ENCODE results near the gene SMG7.
A peak's percentile ranks its signal among the peaks of the same experiment; 100 is the strongest.

Gene SMG7

DNA sequence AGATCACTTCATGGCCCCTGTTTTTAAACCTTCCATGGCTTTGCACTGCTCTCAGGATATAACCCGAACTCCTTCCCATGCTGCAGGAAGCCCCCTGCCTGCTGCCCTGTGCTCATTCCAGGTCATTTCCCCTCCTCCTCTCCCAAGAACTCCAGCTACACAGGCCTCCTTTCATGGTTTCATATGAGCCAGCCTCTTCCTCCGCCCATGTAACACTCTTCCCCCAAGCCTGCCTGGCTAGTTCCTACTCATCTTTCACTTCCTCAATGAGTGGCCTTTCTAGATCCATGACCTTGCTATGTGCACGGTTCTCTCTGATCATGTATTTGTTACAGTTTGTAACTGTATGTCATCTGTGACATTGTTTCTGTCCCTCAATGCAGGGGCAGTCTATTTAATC, 121.1 kb downstream of the SMG7 start:
- DNase-seq: peak in 1 of 2 donors; percentile 46

DNA sequence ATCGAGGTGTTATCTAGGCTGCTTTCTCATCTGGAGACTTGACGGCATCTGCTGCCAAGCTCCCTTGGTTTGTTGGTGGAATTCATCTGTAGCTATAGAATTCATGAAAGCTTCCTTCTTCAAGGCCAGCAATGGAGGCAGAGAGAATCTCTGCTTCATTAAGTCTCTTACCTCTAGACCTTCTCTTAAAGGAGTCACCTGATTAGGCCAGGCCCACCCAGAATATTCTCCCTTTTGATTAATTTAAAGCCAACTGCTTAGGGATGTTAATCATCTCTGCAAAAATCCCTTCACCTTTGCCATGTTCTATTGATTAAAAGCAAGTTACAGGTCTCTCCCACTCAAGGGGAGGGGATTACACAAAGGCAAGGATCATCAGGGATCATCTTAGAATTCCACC, 123.2 kb downstream of the SMG7 start:
- DNase-seq: no peak

GRCh38 chr1:183596500-183596899, 124.2 kb downstream of the SMG7 start:
- no peak for DNase-seq

GRCh38 chr1:183597656-183598347, 125.5 kb downstream of the SMG7 start:
- no peak for DNase-seq

- DNase-seq: no peak
Measured at GRCh38 chr1:183598386-183598785, 126.1 kb downstream of the SMG7 start.

DNA sequence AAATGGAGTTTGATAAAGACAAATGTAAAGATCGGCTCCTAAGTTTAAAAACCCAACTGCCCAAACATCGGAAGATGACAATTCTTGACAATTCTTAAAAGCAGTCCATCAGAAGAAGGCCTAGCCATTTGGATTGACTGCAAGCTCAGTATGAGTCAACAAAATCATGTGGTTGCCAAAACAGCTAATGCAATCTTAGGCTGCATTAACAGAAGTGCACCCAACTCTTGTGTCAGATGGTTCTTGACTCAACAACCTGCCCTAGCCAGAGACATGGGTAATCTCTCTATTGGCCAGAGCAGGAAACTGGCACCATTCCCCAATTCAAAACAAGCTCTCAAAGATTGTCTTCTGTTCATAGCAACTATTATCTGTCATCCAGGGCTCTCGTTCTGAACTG, 127.8 kb downstream of the SMG7 start:
- peak in 1 of 2 donors; percentile 55 for DNase-seq

DNA sequence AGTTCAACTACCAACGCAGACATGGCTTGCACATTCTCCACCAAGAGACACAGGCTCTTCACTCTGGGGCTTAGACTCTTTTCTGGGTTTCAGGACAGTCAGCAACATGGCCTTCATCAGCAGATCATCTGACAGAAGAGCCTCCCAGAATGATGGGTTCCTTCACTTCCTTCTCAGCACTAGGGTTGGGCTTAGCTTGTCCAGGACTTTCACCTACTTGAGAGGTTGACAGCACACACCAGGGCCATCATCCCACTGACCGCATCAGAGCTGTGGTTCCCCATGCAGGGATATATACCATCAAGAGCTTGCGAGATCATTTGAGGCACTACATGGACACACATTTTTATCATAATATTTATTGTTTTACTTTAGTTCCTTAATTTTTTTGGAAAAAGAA, 128.3 kb downstream of the SMG7 start:
- no peak for DNase-seq

DNA sequence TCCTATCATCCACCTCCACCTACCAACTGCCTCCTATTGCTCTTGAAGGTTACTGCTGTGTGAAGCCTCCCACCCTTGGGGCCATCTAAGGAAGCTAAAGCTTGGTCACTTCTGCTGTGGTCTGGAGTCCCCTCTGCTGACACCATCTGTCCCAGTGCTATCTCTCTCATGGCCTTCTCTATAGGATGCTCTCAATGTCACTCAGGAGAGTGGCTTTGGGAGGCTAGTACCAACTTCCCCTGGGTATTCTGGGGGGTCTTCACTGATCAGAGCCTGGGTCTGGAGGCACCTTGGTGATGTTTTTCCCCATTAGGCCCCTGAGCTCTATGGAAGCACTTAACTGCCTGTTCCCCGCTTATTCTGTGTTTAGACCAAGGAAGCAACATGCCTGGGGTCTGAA, 130.2 kb downstream of the SMG7 start:
- no peak for DNase-seq
